MM.1S (cell line): ENCODE measurements around the gene WWTR1.

ENCODE experiments used
- CTCF ChIP-seq: fragments of 300-600 bp; sonication (generic); IDR thresholded peaks from 2 replicates; pipeline ENCODE4 v1.5.1; 2016; ENCODE audit warnings: antibody characterized with exemption, low read length, mixed read lengths
- EZH2 ChIP-seq: fragments of 300-600 bp; sonication (generic); optimal IDR thresholded peaks from 2 replicates; pipeline ENCODE3; 2017; ENCODE audit warnings: low read depth, mild to moderate bottlenecking, antibody characterized with exemption, low read length, mixed read lengths
- EZH2phosphoT487 ChIP-seq: fragments of 300-600 bp; sonication (generic); IDR thresholded peaks from 2 replicates; pipeline ENCODE4 v1.6.1; 2018; ENCODE audit warnings: antibody characterized with exemption, low read length

- TF ChIP-seq CTCF, result no peak
- TF ChIP-seq EZH2, result no peak
- no peak for TF ChIP-seq EZH2phosphoT487
Observed at GRCh38 chr3:149635396-149635795, 22.4 kb downstream of the WWTR1 start.
